Measurements from ENCODE around the gene SLC1A4.
"Not testable (repeated sequence)": the region's sequence is repeated elsewhere in the genome, so short reads cannot be mapped to it uniquely, and the experiment has no call there.

The SLC1A4 gene

GRCh38 chr2:64966017-64966416 lies 23.2 kb upstream of the SLC1A4 start:
- no peak for DNase-seq

- no peak for DNase-seq
Measured at GRCh38 chr2:64966839-64967238, 22.4 kb upstream of the SLC1A4 start.

GRCh38 chr2:64967601-64968000 lies 21.6 kb upstream of the SLC1A4 start:
- no peak for DNase-seq

GRCh38 chr2:64969086-64969485 lies 20.1 kb upstream of the SLC1A4 start:
- DNase-seq: not testable (repeated sequence)

GRCh38 chr2:64970495-64970894 lies 18.7 kb upstream of the SLC1A4 start:
- no peak for DNase-seq

GRCh38 chr2:64972426-64972825 lies 16.8 kb upstream of the SLC1A4 start:
- no peak for DNase-seq

- DNase-seq: no peak
Measured at GRCh38 chr2:64972876-64973275, 16.3 kb upstream of the SLC1A4 start.

- DNase-seq: no peak
Measured at GRCh38 chr2:64975232-64975821, 13.9 kb upstream of the SLC1A4 start.

GRCh38 chr2:64976276-64976675 lies 12.9 kb upstream of the SLC1A4 start:
- no peak for DNase-seq

GRCh38 chr2:64978514-64979268 lies 10.5 kb upstream of the SLC1A4 start:
- no peak for DNase-seq

- no peak for DNase-seq
Measured at GRCh38 chr2:64979744-64980143, 9.5 kb upstream of the SLC1A4 start.

GRCh38 chr2:64980183-64980582 lies 9.0 kb upstream of the SLC1A4 start:
- no peak for DNase-seq

- DNase-seq: no peak
Measured at GRCh38 chr2:64982311-64982857, 6.8 kb upstream of the SLC1A4 start.

GRCh38 chr2:64982932-64983331 lies 6.3 kb upstream of the SLC1A4 start:
- no peak for DNase-seq

- DNase-seq: no peak
Measured at GRCh38 chr2:64985447-64985846, 3.8 kb upstream of the SLC1A4 start.

- no peak for DNase-seq
Measured at GRCh38 chr2:64987001-64987955, 1.9 kb upstream of the SLC1A4 start.

GRCh38 chr2:64987956-64988419 lies 1.2 kb upstream of the SLC1A4 start:
- no peak for DNase-seq

- peak; percentile 76 to 86 for DNase-seq
Measured at GRCh38 chr2:64988420-64989125, 626 bp upstream of the SLC1A4 start.

GRCh38 chr2:64989982-64990614 lies 899 bp downstream of the SLC1A4 start:
- DNase-seq: peak in 1 of 2 experiments; percentile 17

- no peak for DNase-seq
Measured at GRCh38 chr2:64990876-64991275, 1.7 kb downstream of the SLC1A4 start.

- DNase-seq: no peak
Measured at GRCh38 chr2:64992218-64992617, 3.0 kb downstream of the SLC1A4 start.

GRCh38 chr2:64992990-64993389 lies 3.8 kb downstream of the SLC1A4 start:
- no peak for DNase-seq

Data from NCI-H524 (cell line).